Measurements from ENCODE around the gene PARP12. TPM values are rescaled to one million over a fixed set of nuclear protein-coding genes. Genes with fewer than 3 reads are reported as not detected.

Gene PARP12
- total and polyA plus RNA-seq, 9 of the 15 experiments (the other 6 are each of a cell fraction or from before 2014, with no cell fraction given), result 4.6 to 40.4 (median 23.5) TPM

DNA sequence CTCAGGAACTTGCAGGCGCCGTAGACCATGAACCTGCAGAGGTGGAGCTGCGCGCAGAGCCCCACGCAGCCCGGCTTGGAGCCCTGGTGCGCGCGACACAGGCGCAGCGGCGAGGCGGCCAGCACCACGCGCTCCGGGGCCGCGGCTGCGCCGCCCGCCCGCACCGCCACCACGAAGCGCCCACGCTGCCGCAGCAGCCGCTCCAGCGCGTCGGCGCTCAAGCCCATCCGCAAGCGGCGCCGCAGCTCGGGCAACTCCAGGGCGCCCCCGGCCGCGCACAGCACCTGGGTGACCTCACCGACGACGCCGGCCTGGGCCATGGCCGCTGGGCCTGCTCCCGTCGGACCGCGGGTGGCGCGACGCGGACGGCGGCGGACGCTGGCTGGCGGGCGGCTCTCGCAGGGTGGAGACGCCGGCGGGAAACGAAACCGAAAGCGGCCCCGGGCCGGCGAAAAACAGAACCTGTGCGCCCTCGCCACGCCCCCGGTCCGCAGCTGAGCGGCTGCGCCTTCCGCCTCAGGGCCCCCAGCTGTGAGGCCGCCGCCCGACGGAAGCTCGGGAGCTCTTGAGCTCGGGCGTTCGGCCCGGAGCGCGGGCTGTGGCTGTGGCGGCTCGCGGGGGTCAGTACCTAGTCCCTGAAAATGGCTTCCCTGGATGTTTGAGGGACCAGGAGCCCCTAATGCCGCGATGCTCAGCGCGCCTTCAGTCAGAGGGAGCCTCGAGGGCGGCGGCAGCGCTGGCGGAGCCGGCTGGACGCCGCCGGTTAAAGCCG lies at the start of gene PARP12 (continued):
- TF ChIP-seq HMG20B (CRISPR knock-in tag; IDR thresholded peaks at IDR 0.05), result no peak
- TF ChIP-seq IFI16 (CRISPR knock-in tag; IDR thresholded peaks at IDR 0.05), result no peak
- TF ChIP-seq ZNF41 (CRISPR knock-in tag; conservative IDR thresholded peaks at IDR 0.05), result no peak
- TF ChIP-seq, protein P1, sequence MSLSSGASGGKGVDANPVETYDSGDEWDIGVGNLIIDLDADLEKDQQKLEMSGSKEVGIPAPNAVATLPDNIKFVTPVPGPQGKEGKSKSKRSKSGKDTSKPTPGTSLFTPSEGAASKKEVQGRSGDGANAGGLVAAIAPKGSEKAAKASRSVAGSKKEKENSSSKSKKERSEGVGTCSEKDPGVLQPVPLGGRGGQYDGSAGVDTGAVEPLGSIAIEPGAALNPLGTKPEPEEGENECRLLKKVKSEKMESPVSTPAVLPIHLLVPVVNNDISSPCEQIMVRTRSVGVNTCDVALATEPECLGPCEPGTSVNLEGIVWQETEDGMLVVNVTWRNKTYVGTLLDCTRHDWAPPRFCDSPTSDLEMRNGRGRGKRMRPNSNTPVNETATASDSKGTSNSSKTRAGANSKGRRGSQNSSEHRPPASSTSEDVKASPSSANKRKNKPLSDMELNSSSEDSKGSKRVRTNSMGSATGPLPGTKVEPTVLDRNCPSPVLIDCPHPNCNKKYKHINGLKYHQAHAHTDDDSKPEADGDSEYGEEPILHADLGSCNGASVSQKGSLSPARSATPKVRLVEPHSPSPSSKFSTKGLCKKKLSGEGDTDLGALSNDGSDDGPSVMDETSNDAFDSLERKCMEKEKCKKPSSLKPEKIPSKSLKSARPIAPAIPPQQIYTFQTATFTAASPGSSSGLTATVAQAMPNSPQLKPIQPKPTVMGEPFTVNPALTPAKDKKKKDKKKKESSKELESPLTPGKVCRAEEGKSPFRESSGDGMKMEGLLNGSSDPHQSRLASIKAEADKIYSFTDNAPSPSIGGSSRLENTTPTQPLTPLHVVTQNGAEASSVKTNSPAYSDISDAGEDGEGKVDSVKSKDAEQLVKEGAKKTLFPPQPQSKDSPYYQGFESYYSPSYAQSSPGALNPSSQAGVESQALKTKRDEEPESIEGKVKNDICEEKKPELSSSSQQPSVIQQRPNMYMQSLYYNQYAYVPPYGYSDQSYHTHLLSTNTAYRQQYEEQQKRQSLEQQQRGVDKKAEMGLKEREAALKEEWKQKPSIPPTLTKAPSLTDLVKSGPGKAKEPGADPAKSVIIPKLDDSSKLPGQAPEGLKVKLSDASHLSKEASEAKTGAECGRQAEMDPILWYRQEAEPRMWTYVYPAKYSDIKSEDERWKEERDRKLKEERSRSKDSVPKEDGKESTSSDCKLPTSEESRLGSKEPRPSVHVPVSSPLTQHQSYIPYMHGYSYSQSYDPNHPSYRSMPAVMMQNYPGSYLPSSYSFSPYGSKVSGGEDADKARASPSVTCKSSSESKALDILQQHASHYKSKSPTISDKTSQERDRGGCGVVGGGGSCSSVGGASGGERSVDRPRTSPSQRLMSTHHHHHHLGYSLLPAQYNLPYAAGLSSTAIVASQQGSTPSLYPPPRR (CRISPR knock-in tag; IDR thresholded peaks at IDR 0.05; ENCODE audit: borderline replicate concordance), result 0 out of 2 replicates have a peak, but pooled peaks have one; percentile 7
- TF ChIP-seq, protein P2, sequence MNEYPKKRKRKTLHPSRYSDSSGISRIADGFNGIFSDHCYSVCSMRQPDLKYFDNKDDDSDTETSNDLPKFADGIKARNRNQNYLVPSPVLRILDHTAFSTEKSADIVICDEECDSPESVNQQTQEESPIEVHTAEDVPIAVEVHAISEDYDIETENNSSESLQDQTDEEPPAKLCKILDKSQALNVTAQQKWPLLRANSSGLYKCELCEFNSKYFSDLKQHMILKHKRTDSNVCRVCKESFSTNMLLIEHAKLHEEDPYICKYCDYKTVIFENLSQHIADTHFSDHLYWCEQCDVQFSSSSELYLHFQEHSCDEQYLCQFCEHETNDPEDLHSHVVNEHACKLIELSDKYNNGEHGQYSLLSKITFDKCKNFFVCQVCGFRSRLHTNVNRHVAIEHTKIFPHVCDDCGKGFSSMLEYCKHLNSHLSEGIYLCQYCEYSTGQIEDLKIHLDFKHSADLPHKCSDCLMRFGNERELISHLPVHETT (CRISPR knock-in tag; conservative IDR thresholded peaks at IDR 0.05 in 1 of 2, IDR thresholded peaks at IDR 0.05 in 1 of 2), result peak in 1 of 2 experiments; percentile 97; a peak in 2 of 4 replicates
- TF ChIP-seq FOXK2 (conservative IDR thresholded peaks at IDR 0.05 in 1 of 2, IDR thresholded peaks at IDR 0.05 in 1 of 2; ENCODE audit: low read depth in 2 of 2), result peak in 1 of 2 experiments; percentile 43; a peak in 1 of 4 replicates
- TF ChIP-seq ARID2 (IDR thresholded peaks at IDR 0.05), result no peak
- peak; percentile 70; the same call in 1 of the 2 replicates for TF ChIP-seq EP400 (IDR thresholded peaks at IDR 0.05)
- no peak for TF ChIP-seq ZNF217 (CRISPR knock-in tag; IDR thresholded peaks at IDR 0.05)
- TF ChIP-seq HNRNPH1 (optimal IDR thresholded peaks at IDR 0.05; ENCODE audit: low read depth, low read length), result no peak
- no peak for TF ChIP-seq ZNF699 (CRISPR knock-in tag; IDR thresholded peaks at IDR 0.05; ENCODE audit: insufficient replicate concordance)
- TF ChIP-seq NCOA6 (IDR thresholded peaks at IDR 0.05), result peak; percentile 98
- peak; percentile 76 to 94 for TF ChIP-seq NONO (IDR thresholded peaks at IDR 0.05; ENCODE audit: low read depth in 2 of 2, low read length in 1 of 2)
- TF ChIP-seq, protein P3, sequence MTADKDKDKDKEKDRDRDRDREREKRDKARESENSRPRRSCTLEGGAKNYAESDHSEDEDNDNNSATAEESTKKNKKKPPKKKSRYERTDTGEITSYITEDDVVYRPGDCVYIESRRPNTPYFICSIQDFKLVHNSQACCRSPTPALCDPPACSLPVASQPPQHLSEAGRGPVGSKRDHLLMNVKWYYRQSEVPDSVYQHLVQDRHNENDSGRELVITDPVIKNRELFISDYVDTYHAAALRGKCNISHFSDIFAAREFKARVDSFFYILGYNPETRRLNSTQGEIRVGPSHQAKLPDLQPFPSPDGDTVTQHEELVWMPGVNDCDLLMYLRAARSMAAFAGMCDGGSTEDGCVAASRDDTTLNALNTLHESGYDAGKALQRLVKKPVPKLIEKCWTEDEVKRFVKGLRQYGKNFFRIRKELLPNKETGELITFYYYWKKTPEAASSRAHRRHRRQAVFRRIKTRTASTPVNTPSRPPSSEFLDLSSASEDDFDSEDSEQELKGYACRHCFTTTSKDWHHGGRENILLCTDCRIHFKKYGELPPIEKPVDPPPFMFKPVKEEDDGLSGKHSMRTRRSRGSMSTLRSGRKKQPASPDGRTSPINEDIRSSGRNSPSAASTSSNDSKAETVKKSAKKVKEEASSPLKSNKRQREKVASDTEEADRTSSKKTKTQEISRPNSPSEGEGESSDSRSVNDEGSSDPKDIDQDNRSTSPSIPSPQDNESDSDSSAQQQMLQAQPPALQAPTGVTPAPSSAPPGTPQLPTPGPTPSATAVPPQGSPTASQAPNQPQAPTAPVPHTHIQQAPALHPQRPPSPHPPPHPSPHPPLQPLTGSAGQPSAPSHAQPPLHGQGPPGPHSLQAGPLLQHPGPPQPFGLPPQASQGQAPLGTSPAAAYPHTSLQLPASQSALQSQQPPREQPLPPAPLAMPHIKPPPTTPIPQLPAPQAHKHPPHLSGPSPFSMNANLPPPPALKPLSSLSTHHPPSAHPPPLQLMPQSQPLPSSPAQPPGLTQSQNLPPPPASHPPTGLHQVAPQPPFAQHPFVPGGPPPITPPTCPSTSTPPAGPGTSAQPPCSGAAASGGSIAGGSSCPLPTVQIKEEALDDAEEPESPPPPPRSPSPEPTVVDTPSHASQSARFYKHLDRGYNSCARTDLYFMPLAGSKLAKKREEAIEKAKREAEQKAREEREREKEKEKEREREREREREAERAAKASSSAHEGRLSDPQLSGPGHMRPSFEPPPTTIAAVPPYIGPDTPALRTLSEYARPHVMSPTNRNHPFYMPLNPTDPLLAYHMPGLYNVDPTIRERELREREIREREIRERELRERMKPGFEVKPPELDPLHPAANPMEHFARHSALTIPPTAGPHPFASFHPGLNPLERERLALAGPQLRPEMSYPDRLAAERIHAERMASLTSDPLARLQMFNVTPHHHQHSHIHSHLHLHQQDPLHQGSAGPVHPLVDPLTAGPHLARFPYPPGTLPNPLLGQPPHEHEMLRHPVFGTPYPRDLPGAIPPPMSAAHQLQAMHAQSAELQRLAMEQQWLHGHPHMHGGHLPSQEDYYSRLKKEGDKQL (CRISPR knock-in tag; IDR thresholded peaks at IDR 0.05; ENCODE audit: borderline replicate concordance), result 0 out of 2 replicates have a peak, but pooled peaks have one; percentile 15

All from K562 (cell line).